ENCODE measurements around the gene LTBR. TPM values are rescaled to one million over a fixed set of nuclear protein-coding genes. Genes with fewer than 3 reads are reported as not detected.

The LTBR gene
- total and polyA plus RNA-seq, 4 donors, result 15.8 to 138 (median 89.0) TPM

DNA sequence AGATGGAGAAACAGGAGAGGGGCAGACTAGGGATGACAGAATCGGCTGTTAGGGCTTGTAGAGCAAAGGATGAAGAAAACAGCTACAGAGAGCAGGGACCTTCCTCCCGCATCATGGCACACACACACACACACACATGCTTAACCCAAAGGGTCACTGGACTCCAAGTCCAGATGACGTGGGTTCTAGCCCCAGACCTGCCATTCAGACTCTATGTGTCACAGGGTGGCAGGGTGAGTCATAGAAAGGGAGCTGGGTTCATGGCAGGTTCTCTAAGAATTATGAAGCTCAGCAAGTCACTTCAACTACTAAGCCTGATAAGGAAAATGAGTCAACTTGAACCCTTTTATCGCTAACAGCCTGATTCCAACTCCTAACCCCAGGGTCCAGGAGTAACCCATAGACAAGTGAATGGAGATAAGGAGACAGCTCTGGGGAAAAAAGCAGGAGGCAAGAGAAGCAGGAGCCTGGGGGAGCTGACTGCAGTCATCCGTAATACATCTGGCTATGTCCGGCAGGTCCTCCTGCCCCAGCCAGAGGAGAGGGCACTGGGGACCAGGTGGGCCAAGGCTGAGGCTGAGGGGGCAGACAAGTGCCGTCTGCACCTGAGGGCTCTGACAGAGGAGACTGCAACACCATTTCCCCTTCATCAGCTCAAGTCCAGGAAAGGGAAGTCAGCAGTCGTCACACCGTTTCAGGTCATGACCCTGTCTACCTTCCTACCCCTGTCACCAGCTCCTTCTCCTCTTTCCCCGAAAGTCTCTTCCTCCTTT is 38.5 kb upstream of the LTBR start (continued):
- TF ChIP-seq, protein P1, sequence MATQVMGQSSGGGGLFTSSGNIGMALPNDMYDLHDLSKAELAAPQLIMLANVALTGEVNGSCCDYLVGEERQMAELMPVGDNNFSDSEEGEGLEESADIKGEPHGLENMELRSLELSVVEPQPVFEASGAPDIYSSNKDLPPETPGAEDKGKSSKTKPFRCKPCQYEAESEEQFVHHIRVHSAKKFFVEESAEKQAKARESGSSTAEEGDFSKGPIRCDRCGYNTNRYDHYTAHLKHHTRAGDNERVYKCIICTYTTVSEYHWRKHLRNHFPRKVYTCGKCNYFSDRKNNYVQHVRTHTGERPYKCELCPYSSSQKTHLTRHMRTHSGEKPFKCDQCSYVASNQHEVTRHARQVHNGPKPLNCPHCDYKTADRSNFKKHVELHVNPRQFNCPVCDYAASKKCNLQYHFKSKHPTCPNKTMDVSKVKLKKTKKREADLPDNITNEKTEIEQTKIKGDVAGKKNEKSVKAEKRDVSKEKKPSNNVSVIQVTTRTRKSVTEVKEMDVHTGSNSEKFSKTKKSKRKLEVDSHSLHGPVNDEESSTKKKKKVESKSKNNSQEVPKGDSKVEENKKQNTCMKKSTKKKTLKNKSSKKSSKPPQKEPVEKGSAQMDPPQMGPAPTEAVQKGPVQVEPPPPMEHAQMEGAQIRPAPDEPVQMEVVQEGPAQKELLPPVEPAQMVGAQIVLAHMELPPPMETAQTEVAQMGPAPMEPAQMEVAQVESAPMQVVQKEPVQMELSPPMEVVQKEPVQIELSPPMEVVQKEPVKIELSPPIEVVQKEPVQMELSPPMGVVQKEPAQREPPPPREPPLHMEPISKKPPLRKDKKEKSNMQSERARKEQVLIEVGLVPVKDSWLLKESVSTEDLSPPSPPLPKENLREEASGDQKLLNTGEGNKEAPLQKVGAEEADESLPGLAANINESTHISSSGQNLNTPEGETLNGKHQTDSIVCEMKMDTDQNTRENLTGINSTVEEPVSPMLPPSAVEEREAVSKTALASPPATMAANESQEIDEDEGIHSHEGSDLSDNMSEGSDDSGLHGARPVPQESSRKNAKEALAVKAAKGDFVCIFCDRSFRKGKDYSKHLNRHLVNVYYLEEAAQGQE (IDR thresholded peaks at IDR 0.05), result no peak

DNA sequence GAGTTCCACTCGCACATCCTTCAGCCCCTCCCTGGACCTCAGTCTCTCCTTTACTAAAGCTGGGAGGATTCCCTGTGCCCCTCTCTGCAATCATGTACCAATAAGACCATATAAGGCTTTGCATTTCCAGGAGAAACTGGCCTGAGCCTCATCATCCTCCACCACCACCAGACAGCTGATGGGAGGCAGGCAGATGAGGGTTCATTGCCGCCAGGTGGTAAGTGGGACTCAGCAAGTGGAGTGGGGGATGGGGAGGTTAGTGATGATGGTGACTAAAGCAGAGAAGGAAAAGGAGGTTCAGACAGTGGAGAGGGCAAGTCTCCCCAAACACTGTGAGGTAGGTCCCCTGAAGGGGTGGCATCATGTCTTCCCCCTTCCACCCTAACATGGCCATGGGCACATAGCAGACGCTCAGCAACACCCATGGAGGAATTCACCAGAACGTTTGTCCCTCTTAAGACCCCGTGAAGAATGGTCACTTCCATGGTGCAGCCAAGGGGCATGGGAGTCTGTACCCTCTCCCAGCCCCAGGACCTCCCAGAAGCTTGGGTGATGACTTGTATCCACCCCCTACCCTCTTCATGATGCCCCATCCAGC is 37.6 kb upstream of the LTBR start:
- Histone ChIP-seq H3K9ac (ENCODE audit: low read depth in 1 of 2, low read length in 2 of 2) (no peak overlapping the region), H3K36me3 (ENCODE audit: control insufficient read depth in 4 of 4, insufficient read depth in 3 of 4, low read depth in 1 of 4, low read length in 3 of 4) (no peaks in the 10 kb centered on the region), H3K4me1 (ENCODE audit: control insufficient read depth in 4 of 4, insufficient read depth in 4 of 4, low read length in 3 of 4) (peaks cover 0 to 10% (median 7%) of the 10 kb centered on the region in 4 donors), H3K4me3 (ENCODE audit: low read depth in 1 of 3, low read length in 3 of 3) (no peak overlapping the region), H3K27ac (ENCODE audit: low read depth in 1 of 2, low read length in 2 of 2) (peak overlapping the region; percentile 1 to 59), H3K27me3 (ENCODE audit: control insufficient read depth in 4 of 4, insufficient read depth in 4 of 4, low read length in 3 of 4) (no peaks in the 10 kb centered on the region), H3K9me3 (ENCODE audit: control insufficient read depth in 4 of 4, low read length in 3 of 4) (no peaks in the 10 kb centered on the region)
- TF ChIP-seq, protein P2, sequence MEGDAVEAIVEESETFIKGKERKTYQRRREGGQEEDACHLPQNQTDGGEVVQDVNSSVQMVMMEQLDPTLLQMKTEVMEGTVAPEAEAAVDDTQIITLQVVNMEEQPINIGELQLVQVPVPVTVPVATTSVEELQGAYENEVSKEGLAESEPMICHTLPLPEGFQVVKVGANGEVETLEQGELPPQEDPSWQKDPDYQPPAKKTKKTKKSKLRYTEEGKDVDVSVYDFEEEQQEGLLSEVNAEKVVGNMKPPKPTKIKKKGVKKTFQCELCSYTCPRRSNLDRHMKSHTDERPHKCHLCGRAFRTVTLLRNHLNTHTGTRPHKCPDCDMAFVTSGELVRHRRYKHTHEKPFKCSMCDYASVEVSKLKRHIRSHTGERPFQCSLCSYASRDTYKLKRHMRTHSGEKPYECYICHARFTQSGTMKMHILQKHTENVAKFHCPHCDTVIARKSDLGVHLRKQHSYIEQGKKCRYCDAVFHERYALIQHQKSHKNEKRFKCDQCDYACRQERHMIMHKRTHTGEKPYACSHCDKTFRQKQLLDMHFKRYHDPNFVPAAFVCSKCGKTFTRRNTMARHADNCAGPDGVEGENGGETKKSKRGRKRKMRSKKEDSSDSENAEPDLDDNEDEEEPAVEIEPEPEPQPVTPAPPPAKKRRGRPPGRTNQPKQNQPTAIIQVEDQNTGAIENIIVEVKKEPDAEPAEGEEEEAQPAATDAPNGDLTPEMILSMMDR (IDR thresholded peaks at IDR 0.05; ENCODE audit: low read depth, low read length, missing input control), result no peak
- TF ChIP-seq FOXA1 (IDR thresholded peaks at IDR 0.05) (no peak), SP1 (IDR thresholded peaks at IDR 0.05) (no peak), TAF1 (conservative IDR thresholded peaks at IDR 0.05) (no peak), RAD21 (IDR thresholded peaks at IDR 0.05) (no peak), EGR1 (IDR thresholded peaks at IDR 0.05; ENCODE audit: low read depth in 2 of 2) (no peak), FOXA2 (IDR thresholded peaks at IDR 0.05) (no peak), RXRA (IDR thresholded peaks at IDR 0.05) (no peak), YY1 (IDR thresholded peaks at IDR 0.05) (no peak), GABPA (IDR thresholded peaks at IDR 0.05 in 1 of 2, conservative IDR thresholded peaks at IDR 0.05 in 1 of 2) (no peak), JUND (IDR thresholded peaks at IDR 0.05) (no peak), NR2F2 (IDR thresholded peaks at IDR 0.05) (no peak), HNF4A (conservative IDR thresholded peaks at IDR 0.05) (no peak)
- TF ChIP-seq, protein P3, sequence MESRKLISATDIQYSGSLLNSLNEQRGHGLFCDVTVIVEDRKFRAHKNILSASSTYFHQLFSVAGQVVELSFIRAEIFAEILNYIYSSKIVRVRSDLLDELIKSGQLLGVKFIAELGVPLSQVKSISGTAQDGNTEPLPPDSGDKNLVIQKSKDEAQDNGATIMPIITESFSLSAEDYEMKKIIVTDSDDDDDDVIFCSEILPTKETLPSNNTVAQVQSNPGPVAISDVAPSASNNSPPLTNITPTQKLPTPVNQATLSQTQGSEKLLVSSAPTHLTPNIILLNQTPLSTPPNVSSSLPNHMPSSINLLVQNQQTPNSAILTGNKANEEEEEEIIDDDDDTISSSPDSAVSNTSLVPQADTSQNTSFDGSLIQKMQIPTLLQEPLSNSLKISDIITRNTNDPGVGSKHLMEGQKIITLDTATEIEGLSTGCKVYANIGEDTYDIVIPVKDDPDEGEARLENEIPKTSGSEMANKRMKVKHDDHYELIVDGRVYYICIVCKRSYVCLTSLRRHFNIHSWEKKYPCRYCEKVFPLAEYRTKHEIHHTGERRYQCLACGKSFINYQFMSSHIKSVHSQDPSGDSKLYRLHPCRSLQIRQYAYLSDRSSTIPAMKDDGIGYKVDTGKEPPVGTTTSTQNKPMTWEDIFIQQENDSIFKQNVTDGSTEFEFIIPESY (IDR thresholded peaks at IDR 0.05), result no peak
- TF ChIP-seq, protein P1 (IDR thresholded peaks at IDR 0.05), result no peak
- no peak for DNase-seq (ENCODE audit: low spot score)
- WGBS, result 91% methylated on average over 5 of the region's 5 CpGs
